GM12892 (cell line): ENCODE measurements around the gene ERVH48-1.
"Not testable (repeated sequence)": the region's sequence is repeated elsewhere in the genome, so short reads cannot be mapped to it uniquely, and the experiment has no call there.

Experiments
- POLR2A ChIP-seq: IDR thresholded peaks from 2 replicates; pipeline ENCODE4 v1.6.1; 2011; ENCODE audit warnings: low read depth, low read length, control low read depth
- POLR2AphosphoS5 ChIP-seq: IDR thresholded peaks from 2 replicates; pipeline ENCODE4 v1.6.1; 2011; ENCODE audit warnings: low read depth, low read length, control low read depth
- TAF1 ChIP-seq: IDR thresholded peaks from 2 replicates; pipeline ENCODE4 v1.6.1; 2011; ENCODE audit warnings: low read depth, mild to moderate bottlenecking, control low read depth, low read length, borderline replicate concordance

GRCh38 chr21:42875811-42876210, 49.6 kb downstream of the ERVH48-1 start:
- TF ChIP-seq POLR2A, POLR2AphosphoS5, TAF1: not testable (repeated sequence)
